ENCODE results near the gene RAB6B.

DNA sequence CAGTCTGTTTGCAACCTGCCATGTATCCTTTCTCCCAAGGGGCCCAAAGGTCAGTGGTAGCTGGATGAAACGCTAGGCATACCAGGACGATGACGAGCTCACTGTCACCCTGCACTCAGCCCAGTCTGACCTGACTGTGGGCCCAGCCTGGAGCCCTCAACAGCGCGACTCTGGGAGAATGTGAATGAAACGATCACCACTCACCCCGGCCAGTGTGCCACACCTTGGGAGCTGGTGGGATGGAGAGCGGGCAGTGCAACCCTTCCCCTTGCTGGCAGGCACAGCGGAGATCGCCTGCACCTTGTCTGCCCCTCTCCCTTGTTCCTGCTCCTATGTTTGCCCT is 62.9 kb downstream of the RAB6B start:
- TF ChIP-seq ZNF114 (CRISPR knock-in tag; IDR thresholded peaks at IDR 0.05) = no peak
- no peak for TF ChIP-seq POLR2AphosphoS5 (IDR thresholded peaks at IDR 0.05; ENCODE audit: low read depth)
